Measurements from ENCODE around the gene PRMT1.

The PRMT1 gene

GRCh38 chr19:49684251-49684982 is 7.3 kb downstream of the PRMT1 start:
- peak; percentile 56 for TF ChIP-seq CTCF (IDR thresholded peaks at IDR 0.05; ENCODE audit: insufficient read depth, low read length, missing control alignments)
- no peak for DNase-seq (ENCODE audit: low read depth, low spot score)
- no peak overlapping the region for H3K4me3 ChIP-seq (ENCODE audit: low read depth, low read length)
- CTCF ChIA-PET = interaction anchor here (0.7 to 1.2 kb wide), 4 partner anchors 7 to 114 kb away, joined by 3 to 7 read pairs (median 3); partner anchors contain the start of gene PRMT1
- POLR2A ChIA-PET = no interaction called here

DNA sequence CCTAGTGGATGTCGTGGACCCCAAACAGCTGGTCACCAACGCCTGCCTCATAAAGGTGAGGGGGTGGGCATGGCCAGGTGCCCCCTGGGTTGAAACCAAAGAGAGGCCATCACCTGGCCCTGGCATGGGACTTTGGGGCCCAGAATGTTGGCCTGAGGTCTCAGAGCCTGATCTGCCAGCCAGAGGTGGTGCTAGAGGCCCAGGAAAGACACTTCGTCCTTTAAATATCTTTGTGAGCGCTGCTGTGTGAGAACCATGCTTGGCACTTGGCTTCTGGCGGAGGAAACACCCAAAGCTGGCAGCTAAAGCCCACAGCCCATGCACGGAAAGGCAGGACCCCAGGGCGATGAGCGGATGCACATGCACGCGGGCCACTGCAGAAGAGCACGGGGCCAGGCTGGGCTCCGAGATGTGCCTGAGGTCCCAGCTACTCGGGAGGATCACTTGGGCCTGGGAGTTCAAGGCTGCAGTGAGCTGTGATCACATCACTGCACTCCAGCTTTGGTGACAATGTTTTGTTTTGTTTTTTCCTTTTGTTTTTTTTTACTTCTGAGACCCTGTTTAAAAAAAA is 8.0 kb downstream of the PRMT1 start:
- ChIA-PET CTCF (interaction anchor here (0.7 to 0.8 kb wide), 3 partner anchors 8 to 45 kb away, joined by 3 read pairs; partner anchors contain the start of gene PRMT1), POLR2A (no interaction called here)
- DNase-seq (ENCODE audit: low read depth, low spot score) = no peak
- no peak overlapping the region for H3K4me3 ChIP-seq (ENCODE audit: low read depth, low read length)
- no peak for TF ChIP-seq CTCF (IDR thresholded peaks at IDR 0.05; ENCODE audit: insufficient read depth, low read length, missing control alignments)

DNA sequence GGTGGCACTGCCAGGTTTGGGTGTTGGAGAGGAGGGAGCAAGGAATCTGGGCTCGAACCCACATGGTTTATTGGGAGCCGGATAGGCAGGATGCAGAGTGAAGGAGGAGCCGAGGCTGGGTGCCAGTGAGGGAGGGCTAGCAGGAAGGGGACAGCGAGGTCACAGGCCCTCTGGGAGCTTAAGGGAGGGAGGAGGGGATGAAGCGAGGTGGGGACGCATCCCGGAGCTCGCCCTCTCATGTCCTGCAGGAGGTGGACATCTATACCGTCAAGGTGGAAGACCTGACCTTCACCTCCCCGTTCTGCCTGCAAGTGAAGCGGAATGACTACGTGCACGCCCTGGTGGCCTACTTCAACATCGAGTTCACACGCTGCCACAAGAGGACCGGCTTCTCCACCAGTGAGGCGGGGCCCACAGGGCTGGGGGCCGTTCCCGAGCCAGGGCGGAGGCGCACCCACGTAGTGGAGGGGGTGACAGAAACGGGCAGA is 8.8 kb downstream of the PRMT1 start:
- H3K4me3 ChIP-seq (ENCODE audit: low read depth, low read length) = no peak overlapping the region
- POLR2A ChIA-PET = interaction anchor here (0.6 kb wide), 1 partner anchor 9 kb away, joined by 3 read pairs; no protein-coding TSS in a partner anchor
- DNase-seq (ENCODE audit: low read depth, low spot score) = no peak
- CTCF ChIA-PET = interaction anchor here (0.7 to 5.5 kb wide), 3 partner anchors 8 to 44 kb away, joined by 3 to 39 read pairs (median 4); partner anchors contain the start of gene PRMT1
- no peak for TF ChIP-seq CTCF (IDR thresholded peaks at IDR 0.05; ENCODE audit: insufficient read depth, low read length, missing control alignments)

- DNase-seq (ENCODE audit: low read depth, low spot score) = no peak
- CTCF ChIA-PET = interaction anchor here (1.4 to 5.5 kb wide), 2 partner anchors 9 to 16 kb away, joined by 4 to 39 read pairs; partner anchors contain the start of gene PRMT1
Observed at GRCh38 chr19:49686503-49687088, 9.5 kb downstream of the PRMT1 start.

DNA sequence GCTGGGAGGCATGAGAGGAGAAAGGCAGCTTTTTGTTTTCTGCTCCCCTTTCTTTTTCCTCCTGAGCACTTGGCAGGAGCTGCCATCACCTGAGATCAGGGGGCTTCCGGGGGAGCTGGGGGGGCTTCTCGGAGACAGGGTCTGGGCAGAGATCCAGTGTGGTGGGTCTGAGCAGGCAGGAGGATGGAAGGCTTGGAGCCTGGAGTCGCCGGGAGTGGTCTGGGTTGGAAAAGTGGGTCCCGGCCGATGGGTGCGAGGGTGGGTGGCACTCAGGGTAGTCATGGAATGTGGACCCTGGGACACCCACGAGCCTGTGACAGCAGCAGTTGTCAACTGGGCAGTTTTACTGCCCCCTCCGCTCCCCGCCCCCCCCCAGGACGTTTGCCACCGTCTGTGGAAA is 10.1 kb downstream of the PRMT1 start:
- no peak for TF ChIP-seq CTCF (IDR thresholded peaks at IDR 0.05; ENCODE audit: insufficient read depth, low read length, missing control alignments)
- ChIA-PET CTCF (interaction anchor here (5.5 kb wide), 1 partner anchor 9 kb away, joined by 39 read pairs; the partner anchor contains the start of gene PRMT1), POLR2A (no interaction called here)
- DNase-seq (ENCODE audit: low read depth, low spot score) = no peak
- H3K4me3 ChIP-seq (ENCODE audit: low read depth, low read length) = no peak overlapping the region

More at GRCh38 chr19:49686503-49687088, 9.5 kb downstream of the PRMT1 start:
- POLR2A ChIA-PET = no interaction called here
- H3K4me3 ChIP-seq (ENCODE audit: low read depth, low read length) = no peak overlapping the region
- no peak for TF ChIP-seq CTCF (IDR thresholded peaks at IDR 0.05; ENCODE audit: insufficient read depth, low read length, missing control alignments)

All from AG04449 (cell line).